Right kidney (tissue), 9 donors: ENCODE measurements around the gene SLC35F3.
A peak's percentile ranks its signal among the peaks of the same experiment; 100 is the strongest.
"Not testable (repeated sequence)": the region's sequence is repeated elsewhere in the genome, so short reads cannot be mapped to it uniquely, and the experiment has no call there.

Experiments
- DNase-seq: peaks from one replicate; pipeline ENCODE4 v3.0.0-alpha.2; 2016
- long read RNA-seq, 8 donors: transcript quantifications; one replicate each; lab custom pipeline, GENCODE V29; 2026

The SLC35F3 gene
- long read RNA-seq, donor 1, result 0 reads
- long read RNA-seq, donor 2, result 0 reads
- long read RNA-seq, donor 3, result 0 reads
- long read RNA-seq, donor 4, result 0 reads
- long read RNA-seq, donor 5, result 0 reads
- long read RNA-seq, donor 6, result 0 reads
- long read RNA-seq, donor 7, result 0 reads
- long read RNA-seq, donor 8, result 0 reads

DNA sequence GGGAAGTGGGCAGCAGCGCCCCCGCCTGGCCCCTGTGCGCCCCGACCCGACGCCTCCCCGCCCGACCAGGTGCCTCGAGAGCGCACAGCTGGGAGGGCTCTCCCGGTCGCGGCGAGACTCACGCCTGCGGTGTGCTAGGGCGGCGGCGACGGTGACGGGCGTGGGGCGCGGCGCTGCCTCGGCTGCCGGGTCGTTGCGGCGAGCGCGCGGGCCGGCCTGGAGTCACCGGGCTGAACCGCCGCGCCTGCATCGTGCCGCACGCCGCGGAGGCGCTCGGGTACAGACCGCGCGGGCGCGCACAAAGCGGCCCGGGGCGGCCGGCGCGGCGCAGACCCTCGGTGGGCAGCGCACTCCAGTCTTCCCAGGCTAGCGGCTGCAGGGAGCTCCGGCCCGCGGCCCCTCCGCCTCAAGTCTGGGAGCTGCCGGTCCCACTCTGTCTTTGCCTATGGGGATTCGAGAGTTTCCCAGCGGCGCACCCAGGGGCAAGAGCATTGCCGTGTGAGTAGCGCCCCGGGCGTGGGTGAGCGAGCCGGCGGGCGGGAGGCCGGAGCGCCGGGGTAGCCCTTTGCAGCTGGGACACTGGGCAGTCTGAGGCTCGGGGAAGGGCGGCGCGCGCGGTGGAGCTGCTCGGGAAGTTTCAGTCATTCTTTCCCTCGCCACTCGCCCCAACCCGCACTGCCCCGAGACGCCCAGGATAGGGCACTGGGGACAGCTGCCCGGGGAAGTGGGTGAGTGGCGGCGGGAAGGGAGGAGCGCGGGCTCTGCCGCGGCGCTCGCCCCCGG lies at the start of gene SLC35F3:
Gene SLC35F3, plus strand, starts transcription at position 44 of the 783 bp plus-strand sequence.
- peak; percentile 80 for DNase-seq

DNA sequence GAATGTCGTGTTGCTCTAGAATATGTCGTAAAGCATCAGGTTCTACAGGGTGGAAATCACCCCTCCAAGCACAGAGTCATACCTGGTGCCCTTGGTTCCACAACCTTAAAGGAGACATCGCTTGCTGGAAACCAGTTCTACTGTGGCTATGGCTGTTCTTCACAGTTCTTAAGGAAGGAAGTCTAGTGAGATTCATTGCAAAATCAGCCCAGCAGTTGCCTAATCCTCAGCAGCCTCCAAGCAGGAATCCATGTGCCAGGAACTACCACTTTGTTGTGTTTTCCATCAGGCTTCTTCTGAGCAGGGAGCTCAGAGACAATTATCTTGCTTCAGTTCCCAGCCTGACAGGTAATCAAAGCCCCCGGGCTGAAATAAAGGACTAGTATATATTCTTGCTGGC lies 45.0 kb upstream of the SLC35F3 start:
- DNase-seq, result no peak

DNA sequence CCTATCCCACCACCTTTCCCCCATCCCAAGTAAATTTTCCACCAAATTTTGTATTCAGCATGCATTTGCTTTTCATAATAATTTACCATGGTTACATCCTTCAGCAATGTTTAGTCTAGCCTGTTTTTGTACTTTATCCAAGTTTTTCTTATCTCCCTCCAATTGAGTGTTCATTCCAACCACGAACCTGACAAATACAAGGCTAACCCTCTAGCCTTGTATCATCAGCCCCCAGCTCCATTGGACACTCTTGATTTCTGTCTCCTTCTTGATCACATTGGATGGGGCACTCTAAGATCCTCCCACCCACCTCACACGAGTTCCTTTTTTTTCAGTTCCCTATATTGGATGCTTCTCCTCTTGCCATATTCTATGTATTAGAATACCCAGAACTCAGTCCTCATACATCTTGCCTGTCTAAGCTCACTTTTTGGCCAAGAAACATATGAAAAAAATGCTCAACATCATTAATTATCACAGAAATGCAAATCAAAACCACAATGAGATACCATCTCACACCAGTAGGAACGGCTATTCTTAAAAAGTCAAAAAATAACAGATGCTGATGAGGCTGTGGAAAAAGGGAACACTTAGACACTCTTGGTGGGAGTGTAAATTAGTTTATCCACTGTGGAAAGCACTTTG lies 40.5 kb upstream of the SLC35F3 start:
- no peak for DNase-seq

DNA sequence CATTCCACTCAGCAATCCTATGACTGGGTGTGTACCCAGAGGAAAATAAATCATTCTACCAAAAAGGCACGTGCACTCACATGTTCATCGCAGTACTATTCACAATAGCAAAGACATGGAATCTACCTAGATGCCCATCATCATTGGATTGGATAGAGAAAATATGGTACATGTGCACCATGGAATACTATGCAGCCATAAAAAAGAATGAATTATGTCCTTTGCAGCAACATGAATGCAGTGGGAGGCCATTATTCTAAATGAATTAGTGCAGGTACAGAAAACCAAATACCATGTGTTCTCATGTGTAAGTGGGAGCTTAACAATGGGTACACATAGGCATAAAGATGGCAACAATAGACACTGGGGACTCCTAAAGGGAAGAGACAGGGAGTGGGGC lies 39.9 kb upstream of the SLC35F3 start:
- no peak for DNase-seq

DNA sequence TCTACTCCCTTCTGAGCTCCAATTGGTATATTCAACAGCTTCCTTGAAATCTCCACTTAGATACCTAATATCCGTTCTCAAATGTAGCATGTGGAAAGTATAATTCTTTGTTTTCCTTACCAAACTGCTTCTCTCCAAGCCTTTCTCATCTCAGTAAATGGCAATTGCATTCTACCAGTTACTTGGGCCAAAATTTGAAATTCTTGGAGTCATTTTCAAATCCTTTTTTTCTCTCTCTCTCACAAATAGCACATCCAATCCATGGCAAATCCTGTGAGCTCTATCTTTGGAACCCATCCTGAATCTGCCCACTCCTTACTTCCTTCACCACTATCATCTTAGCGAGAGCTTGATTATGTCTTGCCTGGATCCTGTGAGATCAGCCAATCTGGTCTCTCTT lies 39.3 kb upstream of the SLC35F3 start:
- no peak for DNase-seq

DNA sequence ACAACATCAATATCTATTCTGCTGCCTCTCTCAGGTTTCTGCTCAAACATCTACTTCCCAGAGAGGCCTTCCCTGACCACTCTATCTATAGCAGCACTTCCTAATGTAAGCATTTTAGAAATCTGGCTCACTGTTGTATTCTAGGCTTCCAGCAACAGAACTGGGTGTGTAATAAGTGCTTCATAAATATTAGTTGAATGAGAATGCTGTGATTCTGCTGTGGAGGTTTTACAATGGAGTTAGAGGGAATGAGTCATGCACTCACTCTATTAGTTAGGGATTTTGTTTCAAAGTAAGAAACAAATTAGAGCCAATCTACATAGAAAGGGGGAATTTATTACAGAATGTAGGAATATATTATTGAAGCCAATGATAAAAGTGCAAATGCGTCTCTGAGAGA lies 38.6 kb upstream of the SLC35F3 start:
- no peak for DNase-seq

DNA sequence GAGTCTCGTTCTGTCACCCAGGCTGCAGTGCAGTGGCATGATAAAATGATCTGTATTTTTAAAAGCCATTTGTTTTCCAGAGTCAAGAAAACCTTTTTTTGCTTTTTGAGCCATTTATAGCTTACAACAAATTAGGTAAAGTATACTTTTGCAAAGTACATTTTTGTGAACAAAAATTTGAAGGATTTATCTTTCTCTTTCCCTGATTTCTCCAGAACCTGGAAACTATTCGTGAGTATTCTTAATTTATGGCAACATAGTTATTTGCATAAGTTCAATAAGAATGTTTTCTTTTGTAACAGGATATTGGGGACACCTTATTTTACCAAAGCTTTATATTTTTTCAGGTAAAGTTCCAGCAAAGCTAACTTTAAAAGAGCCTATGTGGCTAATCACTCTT lies 37.4 kb upstream of the SLC35F3 start:
- no peak for DNase-seq

DNA sequence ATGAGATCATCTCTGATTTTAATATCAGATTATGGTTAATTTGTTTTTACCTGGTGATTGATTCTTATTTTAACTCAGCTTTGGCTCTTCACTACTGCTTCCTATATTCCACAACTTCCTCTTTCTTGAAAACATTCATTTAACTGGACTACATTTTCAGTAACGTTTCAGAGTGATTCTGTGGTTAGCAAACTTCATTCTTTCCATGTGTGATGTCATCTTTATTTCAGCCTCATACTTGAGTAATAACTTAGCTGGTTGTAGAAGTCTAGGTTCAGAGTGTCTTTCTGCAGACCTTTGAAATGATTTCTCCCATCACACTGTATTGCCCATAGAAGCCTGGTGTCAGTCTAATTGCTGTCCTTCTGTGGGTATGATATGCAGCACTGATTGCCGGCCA lies 36.0 kb upstream of the SLC35F3 start:
- DNase-seq, result no peak

DNA sequence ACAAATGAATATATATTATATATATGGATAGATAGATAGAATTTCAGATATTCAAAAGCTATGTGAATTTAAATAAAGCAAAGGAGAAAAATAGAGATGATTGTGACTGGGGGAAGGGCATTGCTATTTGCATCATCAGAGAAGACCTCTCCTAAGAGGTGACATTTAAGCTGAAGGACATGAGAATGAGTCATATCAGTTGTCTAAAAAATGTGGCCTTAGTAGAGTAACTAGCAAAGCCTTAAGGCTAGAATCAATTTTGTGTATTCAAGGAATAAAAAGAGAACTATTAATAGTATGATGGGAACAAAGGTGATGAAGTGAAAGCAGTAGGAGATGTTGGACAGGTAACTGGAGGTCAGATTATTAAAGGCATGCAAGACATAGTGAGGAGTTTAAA lies 34.8 kb upstream of the SLC35F3 start:
- DNase-seq, result no peak

DNA sequence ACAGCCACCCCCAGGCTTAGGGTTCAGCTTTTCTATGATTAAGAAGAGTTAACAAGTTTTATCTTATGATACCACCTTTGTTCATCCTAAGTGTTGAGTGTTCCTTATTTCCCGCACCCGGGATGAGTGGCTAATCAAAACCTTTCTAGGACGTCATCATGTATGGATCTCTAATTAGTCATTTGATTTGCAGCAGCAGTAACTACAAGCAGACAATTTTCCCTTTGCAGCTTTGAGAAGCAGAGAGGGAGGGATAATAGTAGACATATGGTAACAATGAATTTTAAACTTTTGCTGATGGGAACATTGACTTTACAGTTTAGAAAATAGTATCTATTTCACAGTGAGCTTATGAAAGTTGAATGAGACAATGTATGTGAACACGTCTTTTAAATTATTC lies 30.8 kb upstream of the SLC35F3 start:
- DNase-seq, result no peak

DNA sequence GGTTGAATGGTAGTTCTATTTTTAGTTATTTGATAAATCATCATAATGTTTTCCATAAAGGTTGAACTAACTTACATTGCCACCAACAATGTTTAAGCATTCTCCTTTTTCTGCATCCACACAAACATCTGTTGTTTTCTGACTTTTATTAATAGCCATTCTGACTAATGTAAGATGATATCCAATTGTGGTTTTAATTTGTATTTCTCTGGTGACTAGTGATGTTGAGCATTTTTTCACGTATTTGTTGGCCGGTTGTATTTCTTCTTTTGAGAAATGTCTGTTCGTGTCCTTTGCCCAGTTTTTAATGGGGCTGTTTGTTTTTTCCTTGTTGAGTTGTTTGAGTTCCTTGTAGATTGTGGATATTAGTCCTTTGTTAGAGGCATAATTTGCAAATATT lies 24.6 kb upstream of the SLC35F3 start:
- DNase-seq, result no peak

DNA sequence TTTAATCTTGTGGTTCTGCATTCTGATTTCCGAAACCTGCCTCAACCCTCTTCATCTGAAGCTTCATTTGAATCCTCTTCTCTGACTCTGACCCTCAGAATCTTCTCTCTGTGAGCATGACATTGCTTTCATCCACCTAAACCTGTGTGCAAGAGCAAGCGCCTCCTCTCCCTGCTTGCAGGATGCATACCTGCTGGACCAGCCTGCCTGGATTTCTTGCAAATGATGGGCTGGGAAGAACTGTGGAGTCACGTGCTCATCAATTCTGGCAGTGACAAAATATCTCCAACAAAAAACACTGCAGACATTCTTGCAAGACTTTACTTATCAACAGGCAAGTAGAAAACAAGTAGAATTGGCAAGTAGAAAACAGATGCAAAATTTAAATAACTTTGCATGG lies 20.8 kb upstream of the SLC35F3 start:
- no peak for DNase-seq

DNA sequence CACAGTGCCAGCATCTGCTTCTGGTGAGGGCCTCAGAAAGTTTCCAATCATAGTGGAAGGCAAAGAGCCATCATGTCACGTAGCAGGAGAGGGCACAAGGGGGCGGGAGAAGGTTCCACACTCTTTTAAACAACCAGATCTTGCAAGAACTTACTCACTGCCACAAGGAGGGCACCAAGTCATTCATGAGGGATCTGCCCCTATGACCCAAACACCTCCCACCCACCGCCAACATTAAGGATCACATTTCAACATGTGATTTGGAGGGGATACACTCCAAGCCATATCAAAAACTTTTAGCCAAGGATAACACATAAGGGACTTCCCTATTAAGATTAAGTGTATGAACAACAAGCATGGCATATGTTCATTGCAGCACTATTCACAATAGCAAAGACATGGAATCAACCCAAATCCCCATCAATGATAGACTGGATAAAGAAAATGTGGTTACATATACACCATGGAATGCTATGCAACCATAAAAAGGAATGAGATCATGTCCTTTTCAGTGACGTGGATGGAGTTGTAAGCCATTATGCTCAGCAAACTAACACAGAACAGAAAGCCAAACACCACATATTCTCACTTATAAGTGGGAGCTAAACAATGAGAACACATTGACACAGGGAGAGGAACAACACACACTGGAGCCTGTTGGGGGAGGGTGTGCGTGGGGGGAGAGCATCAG lies 19.9 kb upstream of the SLC35F3 start:
- DNase-seq, result no peak

DNA sequence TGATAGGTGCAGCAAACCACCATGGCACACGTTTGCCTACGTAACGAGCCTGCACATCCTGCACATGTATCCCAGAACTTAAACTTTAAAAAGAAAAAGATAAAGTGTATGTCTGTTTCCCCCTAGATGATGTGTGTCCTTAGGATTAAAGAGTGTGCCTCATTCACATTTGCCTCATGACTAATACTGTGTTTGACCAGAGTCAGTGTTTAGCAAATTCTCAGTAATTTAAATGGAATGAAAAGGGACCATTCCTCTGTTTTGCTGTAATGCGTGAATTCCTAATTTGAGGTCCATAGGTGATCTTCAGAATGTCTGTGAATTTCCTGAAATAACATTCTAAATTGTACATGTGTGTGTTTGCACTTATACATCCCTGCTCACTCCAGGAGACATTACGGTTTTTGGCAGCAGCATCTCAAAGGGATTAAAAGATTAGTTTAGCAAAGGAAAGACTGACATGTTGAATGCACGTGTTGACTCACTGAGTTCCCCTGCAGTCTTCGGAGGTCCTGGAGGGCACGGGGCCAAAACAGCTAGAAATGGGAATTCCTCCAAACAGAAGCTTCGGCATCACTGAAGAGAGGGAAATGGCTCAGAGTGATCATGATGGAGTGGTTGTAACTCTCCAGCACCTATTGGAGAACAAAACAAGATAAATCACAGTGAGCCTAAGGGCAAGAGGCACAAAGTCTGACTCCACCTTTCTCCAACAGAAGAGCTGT lies 19.1 kb upstream of the SLC35F3 start:
- no peak for DNase-seq

DNA sequence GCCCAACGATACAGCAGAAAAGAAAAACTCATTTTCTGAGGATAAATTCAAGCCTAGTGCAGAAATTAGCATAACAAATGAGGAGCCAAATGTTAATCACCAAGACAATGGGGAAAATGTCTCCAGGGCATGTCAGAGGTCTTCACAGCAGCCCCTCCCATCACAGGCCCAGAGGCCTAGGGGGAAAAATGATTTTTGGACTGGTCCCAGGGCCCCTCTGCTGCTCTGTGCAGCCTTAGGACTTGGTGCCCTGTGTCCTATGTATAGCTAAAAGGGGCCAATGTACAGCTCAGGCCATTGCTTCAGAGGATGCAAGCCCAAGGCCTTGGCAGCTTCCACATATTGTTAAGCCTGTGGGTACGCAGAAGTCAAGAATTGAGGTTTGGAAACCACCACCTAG lies 13.3 kb upstream of the SLC35F3 start:
- DNase-seq, result not testable (repeated sequence)

DNA sequence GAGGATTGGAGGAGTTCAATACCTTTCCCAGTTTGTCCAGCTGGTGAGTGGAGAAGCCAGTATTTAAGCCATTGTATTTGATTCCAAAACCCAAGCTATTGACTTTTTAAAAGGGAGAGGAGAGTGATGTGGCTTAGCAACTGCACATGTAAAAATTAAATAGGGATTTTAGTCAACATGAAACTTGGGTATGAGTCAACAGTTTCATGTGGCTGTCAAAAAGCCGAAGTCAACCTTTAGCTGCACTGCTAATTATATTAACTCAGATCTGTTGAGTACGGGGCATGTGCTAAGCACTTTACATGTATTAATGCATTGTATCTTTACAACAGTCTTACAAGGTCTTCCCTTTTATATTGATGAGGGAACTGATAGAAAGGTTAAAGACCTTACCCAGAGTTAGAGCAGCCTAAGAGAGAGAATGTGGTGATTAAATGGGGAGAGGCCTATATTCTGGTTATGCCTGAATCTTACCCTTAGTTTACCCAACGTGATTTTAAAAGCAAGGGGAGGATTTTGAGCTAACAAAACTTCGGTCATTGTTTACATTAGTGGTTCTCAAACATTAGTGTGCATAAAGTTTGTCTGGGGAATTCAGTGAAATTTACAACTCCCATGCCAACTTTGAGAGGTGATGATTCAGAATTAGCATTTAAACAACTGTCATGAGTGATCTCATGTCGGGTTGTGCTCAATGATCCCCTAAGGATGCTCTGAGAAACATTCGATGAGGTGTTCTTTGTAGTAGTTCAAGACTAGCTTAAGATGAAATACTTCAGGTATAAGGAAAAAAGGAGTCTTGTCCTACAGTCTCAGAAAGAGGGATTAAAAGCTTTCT lies 6.9 kb upstream of the SLC35F3 start:
- no peak for DNase-seq

DNA sequence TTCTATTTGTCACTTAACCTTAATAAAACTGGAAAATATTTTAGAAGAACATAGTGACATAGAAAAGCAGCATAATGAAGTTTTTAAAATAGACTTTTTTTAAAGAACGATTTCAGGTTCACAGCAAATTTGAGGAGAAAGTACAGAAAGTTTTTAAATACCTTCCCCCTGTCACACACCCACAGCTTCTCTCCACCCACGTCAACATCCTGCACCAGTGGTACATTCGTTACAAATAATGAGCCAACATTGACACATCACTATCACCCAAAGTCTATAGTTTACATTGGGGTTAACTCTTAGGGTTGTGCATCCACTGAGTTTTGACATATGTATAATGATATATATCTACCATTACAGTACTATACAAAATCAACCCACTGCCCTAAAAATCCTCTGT lies 3.0 kb upstream of the SLC35F3 start:
- no peak for DNase-seq

DNA sequence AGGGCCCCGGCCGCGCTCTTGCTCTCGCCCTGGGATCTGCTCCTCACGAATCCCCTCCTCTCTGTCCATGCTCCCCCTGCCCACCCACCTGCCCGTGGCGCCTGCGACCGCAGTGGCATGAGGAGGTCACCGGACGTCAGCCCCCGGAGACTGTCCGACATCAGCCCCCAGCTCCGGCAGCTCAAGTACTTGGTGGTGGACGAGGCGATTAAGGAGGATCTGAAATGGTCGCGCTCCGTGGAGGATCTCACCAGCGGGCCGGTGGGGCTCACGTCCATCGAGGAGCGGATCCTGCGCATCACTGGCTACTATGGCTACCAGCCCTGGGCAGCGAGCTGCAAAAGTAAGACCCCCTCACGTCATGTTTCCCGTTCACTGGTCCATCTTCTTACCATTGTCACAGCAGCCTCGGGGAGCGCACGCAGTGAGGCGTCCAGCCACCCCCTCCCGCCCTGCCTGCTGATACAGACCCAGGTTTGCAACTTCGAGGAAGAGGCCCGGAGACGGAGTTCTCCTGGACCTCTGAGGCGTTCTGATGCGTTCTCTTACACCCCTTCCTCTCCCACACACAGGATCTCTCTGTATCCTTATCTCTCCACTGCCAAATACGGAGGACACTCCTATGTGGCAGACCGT lies 1.1 kb downstream of the SLC35F3 start:
- DNase-seq, result no peak

DNA sequence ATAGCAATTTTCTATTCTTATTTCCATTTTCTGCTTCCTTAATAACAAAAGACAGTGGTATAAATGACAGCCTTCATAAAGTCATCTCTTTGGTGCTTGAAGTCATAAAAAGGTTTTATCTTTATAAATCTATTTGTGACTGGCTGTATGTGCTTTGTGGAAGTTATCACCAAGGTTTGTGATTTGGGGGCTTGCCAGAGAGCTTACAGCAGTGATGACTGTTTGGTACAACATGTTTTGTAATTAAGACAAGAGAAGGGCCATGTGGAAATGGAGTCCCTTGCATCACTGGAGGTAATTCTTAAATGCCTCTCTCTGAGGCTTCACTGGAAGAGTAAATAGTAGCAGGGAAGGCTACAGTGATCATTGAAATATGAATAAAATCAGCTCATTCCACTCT lies 2.7 kb downstream of the SLC35F3 start:
- no peak for DNase-seq

DNA sequence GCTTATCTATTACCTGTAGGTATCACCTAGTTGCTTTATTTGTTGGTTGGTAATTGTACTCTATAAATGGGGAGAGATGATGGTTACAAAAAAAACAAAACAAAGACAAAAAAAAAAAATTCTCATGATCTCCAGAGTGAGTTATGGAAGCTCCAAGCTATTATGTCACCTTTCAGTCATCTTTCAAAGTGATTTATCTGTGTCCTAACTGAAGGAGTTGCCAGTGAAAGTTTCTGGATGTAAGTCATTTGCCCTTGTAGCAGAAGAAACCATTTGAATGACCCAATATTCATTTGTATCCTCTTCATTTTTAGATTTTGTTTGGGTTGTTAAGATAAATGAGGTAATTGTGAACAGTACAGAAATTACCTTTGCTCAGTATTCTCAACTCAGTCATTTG lies 3.6 kb downstream of the SLC35F3 start:
- no peak for DNase-seq

DNA sequence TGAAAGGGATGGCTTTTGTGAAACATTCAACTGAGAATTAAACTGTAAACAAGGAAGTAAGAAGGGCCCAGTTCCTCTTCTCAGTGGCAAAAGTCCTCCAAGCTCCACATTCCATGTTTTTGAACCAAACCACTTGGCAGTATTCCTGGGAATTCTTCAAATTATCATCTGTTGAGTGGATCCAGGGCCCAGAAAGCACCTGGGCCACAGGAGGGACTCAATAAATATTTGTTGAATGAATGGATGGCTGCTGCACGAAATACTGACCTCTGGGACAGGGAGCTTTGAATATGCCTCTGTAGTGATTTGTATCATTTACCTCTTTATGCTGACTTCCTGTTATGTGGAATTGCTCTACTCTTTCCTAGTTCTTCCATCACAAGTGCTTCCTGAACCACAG lies 4.7 kb downstream of the SLC35F3 start:
- no peak for DNase-seq
